ENCODE results near the gene CD8A. TPM values are rescaled to one million over a fixed set of nuclear protein-coding genes. Genes with fewer than 3 reads are reported as not detected.

The CD8A gene
- total and polyA plus RNA-seq, 9 donors, result 0.09 to 0.54 (median 0.20) TPM

- Histone ChIP-seq H3K9me3 (replicated peaks; ENCODE audit: control insufficient read depth, low read depth, low read length) (no peaks in the 10 kb centered on the region), H3K27me3 (ENCODE audit: control insufficient read depth, insufficient read depth, low read length) (peaks cover 35% of the 10 kb centered on the region), H3K4me3 (ENCODE audit: low read length) (peak overlapping the region; percentile 45), H3K4me1 (ENCODE audit: control insufficient read depth, insufficient read depth, low read length) (peaks cover 19% of the 10 kb centered on the region), H3K27ac (ENCODE audit: low read length) (no peak overlapping the region), H3K36me3 (ENCODE audit: control insufficient read depth, insufficient read depth, low read length) (no peaks in the 10 kb centered on the region)
- WGBS (ENCODE audit: insufficient coverage), result 9% methylated on average over 25 of the region's 36 CpGs
- DNase-seq, result peak; percentile 87
Measured at GRCh38 chr2:86808315-86809161, 17.8 kb upstream of the CD8A start.

DNA sequence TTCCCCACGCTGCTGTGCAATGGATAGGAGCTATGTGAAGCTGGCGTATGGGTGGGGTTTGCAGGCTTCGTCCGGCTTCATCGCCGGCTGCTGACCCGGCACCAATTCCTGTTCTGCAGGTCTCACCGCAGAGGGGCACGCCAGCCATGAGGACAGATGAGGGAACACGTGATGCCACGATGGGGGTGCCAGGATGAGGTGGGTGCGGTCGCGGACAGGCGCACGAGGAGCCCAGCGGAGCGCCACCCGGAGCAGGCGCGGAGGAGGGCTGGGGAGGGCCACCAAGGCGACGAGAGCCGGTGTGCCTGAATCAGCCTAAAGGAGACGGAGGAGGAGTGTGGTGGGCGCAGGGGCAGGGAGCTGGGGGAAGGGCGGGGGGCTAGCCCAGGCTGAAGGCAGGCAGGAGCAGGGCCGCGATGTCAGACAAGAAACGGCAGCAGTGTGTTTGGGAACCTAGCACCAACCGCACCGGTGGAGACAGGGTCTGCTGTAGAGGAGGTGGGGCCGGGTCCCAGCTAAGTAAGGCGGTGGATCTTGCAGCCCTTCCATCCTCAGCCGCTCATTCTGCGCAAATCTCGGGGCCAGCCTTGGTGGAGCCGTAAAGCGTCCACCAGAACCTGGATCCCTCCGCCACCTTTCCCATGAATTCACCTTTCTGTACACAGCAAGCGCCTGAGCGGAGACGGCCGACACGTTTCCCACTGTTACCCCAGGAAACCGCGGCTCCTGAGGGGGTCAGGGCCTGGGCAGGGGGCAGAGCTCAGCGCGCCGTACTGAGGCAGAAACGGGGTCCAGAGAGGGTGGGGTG lies 17.0 kb upstream of the CD8A start:
- peak; percentile 59 for DNase-seq
- WGBS (ENCODE audit: insufficient coverage), result under 1% methylated on average over 40 of the region's 51 CpGs
- Histone ChIP-seq H3K4me3 (ENCODE audit: low read length) (peak overlapping the region; percentile 45), H3K9me3 (replicated peaks; ENCODE audit: control insufficient read depth, low read depth, low read length) (no peaks in the 10 kb centered on the region), H3K36me3 (ENCODE audit: control insufficient read depth, insufficient read depth, low read length) (no peaks in the 10 kb centered on the region), H3K27me3 (ENCODE audit: control insufficient read depth, insufficient read depth, low read length) (peaks cover 35% of the 10 kb centered on the region), H3K4me1 (ENCODE audit: control insufficient read depth, insufficient read depth, low read length) (peaks cover 19% of the 10 kb centered on the region), H3K27ac (ENCODE audit: low read length) (no peak overlapping the region)

GRCh38 chr2:86807133-86807467 lies 16.4 kb upstream of the CD8A start:
- WGBS (ENCODE audit: insufficient coverage), result 0% methylated on average over 1 of the region's 11 CpGs
- DNase-seq, result peak; percentile 21
- Histone ChIP-seq H3K27me3 (ENCODE audit: control insufficient read depth, insufficient read depth, low read length) (peaks cover 35% of the 10 kb centered on the region), H3K36me3 (ENCODE audit: control insufficient read depth, insufficient read depth, low read length) (no peaks in the 10 kb centered on the region), H3K4me1 (ENCODE audit: control insufficient read depth, insufficient read depth, low read length) (peaks cover 19% of the 10 kb centered on the region), H3K4me3 (ENCODE audit: low read length) (peak overlapping the region; percentile 45), H3K27ac (ENCODE audit: low read length) (no peak overlapping the region), H3K9me3 (replicated peaks; ENCODE audit: control insufficient read depth, low read depth, low read length) (no peaks in the 10 kb centered on the region)

DNA sequence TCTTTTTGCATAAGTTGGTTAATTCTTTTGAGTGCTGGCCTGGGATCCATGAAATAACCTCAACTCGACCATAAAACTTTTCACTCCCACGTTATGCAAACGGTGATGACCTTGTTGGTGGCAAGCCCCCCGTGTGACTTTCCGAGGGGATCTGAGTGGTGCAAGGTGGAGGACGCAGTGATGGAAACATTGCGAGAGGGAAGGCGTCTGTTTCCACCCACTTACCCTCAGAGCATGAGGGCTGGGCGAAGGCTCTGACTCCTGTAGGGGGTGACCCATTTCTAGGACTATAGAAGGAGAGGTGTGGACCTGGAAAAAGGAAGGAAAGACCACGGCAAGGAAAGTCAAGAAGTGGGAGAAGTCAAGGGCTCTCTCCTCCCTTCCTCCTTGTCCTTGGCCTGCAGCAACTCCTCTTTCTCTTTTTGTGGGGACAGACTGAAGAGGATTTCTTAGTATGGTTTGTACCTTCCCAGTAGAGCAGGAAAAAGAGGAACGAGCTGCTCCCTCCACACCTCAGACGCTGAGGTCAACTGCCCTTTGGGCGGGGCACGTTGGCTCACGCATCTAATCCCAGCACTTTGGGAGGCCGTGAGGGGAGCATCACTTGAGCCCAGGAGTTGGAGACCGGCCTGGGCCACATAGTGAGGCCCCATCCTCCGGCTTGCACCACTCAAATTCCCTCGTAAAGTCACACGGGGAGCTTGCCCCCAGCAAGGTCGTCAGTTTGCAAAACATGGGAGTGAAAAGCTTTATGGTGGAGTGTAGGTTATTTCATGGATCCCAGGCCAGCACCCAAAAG lies 15.5 kb upstream of the CD8A start:
- DNase-seq, result no peak
- Histone ChIP-seq H3K36me3 (ENCODE audit: control insufficient read depth, insufficient read depth, low read length) (no peaks in the 10 kb centered on the region), H3K4me3 (ENCODE audit: low read length) (no peak overlapping the region), H3K9me3 (replicated peaks; ENCODE audit: control insufficient read depth, low read depth, low read length) (no peaks in the 10 kb centered on the region), H3K4me1 (ENCODE audit: control insufficient read depth, insufficient read depth, low read length) (peaks cover 19% of the 10 kb centered on the region), H3K27ac (ENCODE audit: low read length) (no peak overlapping the region), H3K27me3 (ENCODE audit: control insufficient read depth, insufficient read depth, low read length) (peaks cover 35% of the 10 kb centered on the region)
- 87% methylated on average over 7 of the region's 21 CpGs for WGBS (ENCODE audit: insufficient coverage)

DNA sequence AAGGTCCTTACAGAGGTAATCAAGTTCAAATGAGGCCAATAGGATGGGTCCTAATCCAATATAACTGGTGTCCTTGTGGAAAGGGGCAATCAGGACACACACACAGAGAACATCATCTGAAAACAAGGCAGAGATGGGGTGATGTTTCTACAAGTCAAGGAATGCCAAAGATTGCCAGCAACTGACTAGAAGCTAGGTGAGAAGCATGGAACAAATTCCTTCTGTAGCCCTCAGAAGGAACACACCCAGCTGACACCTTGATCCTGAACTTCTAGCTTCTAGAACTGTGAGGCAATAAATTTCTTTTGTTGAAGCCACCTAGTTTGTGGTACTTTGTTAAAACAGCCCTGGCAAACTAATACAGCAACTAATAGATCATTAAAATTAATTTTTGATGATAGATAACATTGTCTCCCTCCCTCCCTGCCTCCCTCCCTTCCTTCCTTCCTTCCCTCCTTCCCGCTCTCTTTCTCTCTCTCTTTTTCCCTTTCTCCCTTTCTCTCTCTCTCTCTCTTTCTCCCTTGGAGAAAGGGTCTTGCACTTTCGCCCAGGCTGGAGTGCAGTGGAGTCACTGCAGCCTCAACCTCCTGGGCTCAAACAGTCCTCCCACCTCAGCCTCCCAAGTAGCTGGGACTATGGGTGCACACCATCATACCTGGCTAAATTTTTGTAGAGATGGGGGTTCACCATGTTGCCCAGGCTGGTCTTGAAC lies 10.3 kb upstream of the CD8A start:
- peaks cover 6% of the 10 kb centered on the region for H3K9me3 ChIP-seq (replicated peaks; ENCODE audit: control insufficient read depth, low read depth, low read length)
- no peak for DNase-seq
- H3K4me3 ChIP-seq (ENCODE audit: low read length), result no peak overlapping the region
- H3K4me1 ChIP-seq (ENCODE audit: control insufficient read depth, insufficient read depth, low read length), result no peaks in the 10 kb centered on the region
- H3K36me3 ChIP-seq (ENCODE audit: control insufficient read depth, insufficient read depth, low read length), result no peaks in the 10 kb centered on the region
- H3K27ac ChIP-seq (ENCODE audit: low read length), result no peak overlapping the region
- WGBS (ENCODE audit: insufficient coverage), result 86% methylated on average over 1 of the region's 2 CpGs
- H3K27me3 ChIP-seq (ENCODE audit: control insufficient read depth, insufficient read depth, low read length), result peaks cover 3% of the 10 kb centered on the region

DNA sequence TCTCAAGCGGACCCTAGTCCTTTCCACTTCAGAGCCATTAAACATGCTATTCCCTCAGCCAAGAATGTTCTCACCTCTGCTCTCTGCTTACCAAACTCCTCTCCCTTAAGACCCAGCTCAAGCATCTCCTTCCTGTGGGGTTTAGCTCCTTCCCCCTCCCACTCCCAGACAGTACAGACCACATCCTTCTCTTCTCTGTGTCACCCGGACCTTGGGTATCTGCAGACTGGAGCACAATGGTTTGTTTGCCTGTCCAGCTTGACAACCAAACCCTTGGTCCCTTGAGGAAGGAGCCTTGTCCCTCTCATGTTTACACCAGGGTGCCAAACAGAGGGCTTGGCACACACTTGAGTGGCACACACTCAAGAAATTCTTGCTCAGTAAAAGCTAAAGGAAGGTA lies 4.1 kb upstream of the CD8A start:
- whole genome bisulfite sequencing (ENCODE audit: insufficient coverage), result 82% methylated on average over 2 of the region's 2 CpGs
- H3K27me3 ChIP-seq (ENCODE audit: control insufficient read depth, insufficient read depth, low read length), result peaks cover 54% of the 10 kb centered on the region
- H3K4me1 ChIP-seq (ENCODE audit: control insufficient read depth, insufficient read depth, low read length), result peaks cover 15% of the 10 kb centered on the region
- no peak overlapping the region for H3K4me3 ChIP-seq (ENCODE audit: low read length)
- H3K27ac ChIP-seq (ENCODE audit: low read length), result no peak overlapping the region
- DNase-seq, result no peak
- peaks cover 6% of the 10 kb centered on the region for H3K9me3 ChIP-seq (replicated peaks; ENCODE audit: control insufficient read depth, low read depth, low read length)
- no peaks in the 10 kb centered on the region for H3K36me3 ChIP-seq (ENCODE audit: control insufficient read depth, insufficient read depth, low read length)

DNA sequence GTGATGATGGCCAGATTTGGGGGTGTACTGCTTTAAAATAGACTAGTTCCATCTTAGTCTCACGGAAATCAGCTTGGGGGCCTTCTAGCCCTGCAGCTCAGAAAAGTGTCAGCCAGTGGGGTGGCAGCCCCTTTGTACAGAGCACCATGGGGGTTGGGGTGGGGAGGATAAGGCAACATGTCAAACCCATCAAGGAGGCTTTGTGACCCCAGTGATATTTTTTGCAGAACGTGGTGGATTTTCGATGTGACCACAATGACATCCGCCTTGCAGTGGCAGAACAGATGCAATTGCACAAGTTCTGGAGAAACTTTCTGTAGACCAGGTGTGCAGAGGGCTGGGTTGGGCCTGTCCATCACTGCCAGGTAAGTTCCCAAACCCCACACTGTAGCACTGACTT lies 3.0 kb upstream of the CD8A start:
- WGBS (ENCODE audit: insufficient coverage), result 100% methylated on average over 1 of the region's 4 CpGs
- Histone ChIP-seq H3K27ac (ENCODE audit: low read length) (no peak overlapping the region), H3K4me3 (ENCODE audit: low read length) (no peak overlapping the region), H3K36me3 (ENCODE audit: control insufficient read depth, insufficient read depth, low read length) (no peaks in the 10 kb centered on the region), H3K4me1 (ENCODE audit: control insufficient read depth, insufficient read depth, low read length) (peaks cover 24% of the 10 kb centered on the region), H3K9me3 (replicated peaks; ENCODE audit: control insufficient read depth, low read depth, low read length) (peaks cover 6% of the 10 kb centered on the region), H3K27me3 (ENCODE audit: control insufficient read depth, insufficient read depth, low read length) (peaks cover 66% of the 10 kb centered on the region)
- no peak for DNase-seq

DNA sequence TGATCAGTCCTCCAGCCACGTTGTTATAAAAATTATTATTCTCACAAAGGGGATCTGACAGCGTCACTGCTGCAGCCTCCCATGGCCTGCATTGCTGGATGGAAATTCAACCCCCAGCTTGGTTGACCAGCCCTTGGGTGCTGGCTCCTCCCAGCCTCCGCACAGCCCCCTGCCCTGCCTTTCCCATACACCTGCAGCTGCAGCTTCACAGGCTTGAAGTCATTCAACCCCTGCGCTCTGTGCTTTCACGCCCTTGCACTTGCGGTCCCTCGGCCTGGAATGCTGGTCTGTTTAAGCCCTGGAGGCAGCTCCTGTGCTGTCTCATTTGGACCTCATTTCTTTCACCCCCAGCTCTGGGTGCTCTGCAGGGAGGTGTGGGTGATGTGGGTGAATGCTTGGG lies 860 bp upstream of the CD8A start:
- Histone ChIP-seq H3K27ac (ENCODE audit: low read length) (no peak overlapping the region), H3K4me3 (ENCODE audit: low read length) (no peak overlapping the region), H3K4me1 (ENCODE audit: control insufficient read depth, insufficient read depth, low read length) (peaks cover 25% of the 10 kb centered on the region), H3K27me3 (ENCODE audit: control insufficient read depth, insufficient read depth, low read length) (peaks cover 75% of the 10 kb centered on the region), H3K36me3 (ENCODE audit: control insufficient read depth, insufficient read depth, low read length) (no peaks in the 10 kb centered on the region), H3K9me3 (replicated peaks; ENCODE audit: control insufficient read depth, low read depth, low read length) (no peaks in the 10 kb centered on the region)
- 8% methylated on average over 1 of the region's 7 CpGs for WGBS (ENCODE audit: insufficient coverage)
- no peak for DNase-seq

- Histone ChIP-seq H3K27ac (ENCODE audit: low read length) (no peak overlapping the region), H3K36me3 (ENCODE audit: control insufficient read depth, insufficient read depth, low read length) (no peaks in the 10 kb centered on the region), H3K4me3 (ENCODE audit: low read length) (no peak overlapping the region), H3K4me1 (ENCODE audit: control insufficient read depth, insufficient read depth, low read length) (peaks cover 25% of the 10 kb centered on the region), H3K9me3 (replicated peaks; ENCODE audit: control insufficient read depth, low read depth, low read length) (no peaks in the 10 kb centered on the region), H3K27me3 (ENCODE audit: control insufficient read depth, insufficient read depth, low read length) (peaks cover 85% of the 10 kb centered on the region)
- WGBS (ENCODE audit: insufficient coverage), result 3% methylated on average over 33 of the region's 40 CpGs
- no peak for DNase-seq
Measured at GRCh38 chr2:86790134-86790675, 508 bp downstream of the CD8A start.
